ENCODE results near the gene RMI2.
"Not testable (repeated sequence)": the region's sequence is repeated elsewhere in the genome, so short reads cannot be mapped to it uniquely, and the experiment has no call there.

Gene RMI2

GRCh38 chr16:11354733-11355574, 9.7 kb downstream of the RMI2 start:
- peak; percentile 69 for DNase-seq (ENCODE audit: low read depth)

GRCh38 chr16:11355862-11356261, 10.6 kb downstream of the RMI2 start:
- no peak for DNase-seq (ENCODE audit: low read depth)

GRCh38 chr16:11356573-11357331, 11.5 kb downstream of the RMI2 start:
- peak; percentile 28 for DNase-seq (ENCODE audit: low read depth)

GRCh38 chr16:11358531-11358930, 13.3 kb downstream of the RMI2 start:
- DNase-seq (ENCODE audit: low read depth), result no peak

GRCh38 chr16:11359370-11359769, 14.1 kb downstream of the RMI2 start:
- no peak for DNase-seq (ENCODE audit: low read depth)

- no peak for DNase-seq (ENCODE audit: low read depth)
Measured at GRCh38 chr16:11360641-11361373, 15.5 kb downstream of the RMI2 start.

- no peak for DNase-seq (ENCODE audit: low read depth)
Measured at GRCh38 chr16:11361701-11362451, 16.6 kb downstream of the RMI2 start.

GRCh38 chr16:11363927-11364258, 18.6 kb downstream of the RMI2 start:
- no peak for DNase-seq (ENCODE audit: low read depth)

GRCh38 chr16:11367483-11367906, 22.2 kb downstream of the RMI2 start:
- DNase-seq (ENCODE audit: low read depth), result no peak

- no peak for DNase-seq (ENCODE audit: low read depth)
Measured at GRCh38 chr16:11370084-11370931, 25.0 kb downstream of the RMI2 start.

- DNase-seq (ENCODE audit: low read depth), result not testable (repeated sequence)
Measured at GRCh38 chr16:11370932-11371279, 25.6 kb downstream of the RMI2 start.

GRCh38 chr16:11372073-11372828, 27.0 kb downstream of the RMI2 start:
- no peak for DNase-seq (ENCODE audit: low read depth)

- no peak for DNase-seq (ENCODE audit: low read depth)
Measured at GRCh38 chr16:11372829-11373306, 27.6 kb downstream of the RMI2 start.

- DNase-seq (ENCODE audit: low read depth), result no peak
Measured at GRCh38 chr16:11374255-11374654, 29.0 kb downstream of the RMI2 start.

GRCh38 chr16:11377154-11377553, 31.9 kb downstream of the RMI2 start:
- no peak for DNase-seq (ENCODE audit: low read depth)

GRCh38 chr16:11378951-11379350, 33.7 kb downstream of the RMI2 start:
- not testable (repeated sequence) for DNase-seq (ENCODE audit: low read depth)

- DNase-seq (ENCODE audit: low read depth), result peak; percentile 37
Measured at GRCh38 chr16:11379420-11379819, 34.2 kb downstream of the RMI2 start.

- DNase-seq (ENCODE audit: low read depth), result no peak
Measured at GRCh38 chr16:11380836-11381235, 35.6 kb downstream of the RMI2 start.

- DNase-seq (ENCODE audit: low read depth), result no peak
Measured at GRCh38 chr16:11383481-11384183, 38.4 kb downstream of the RMI2 start.
